Liver (tissue), 3 donors: ENCODE measurements around the gene CCDC116.

Experiments used
- ATF3 ChIP-seq: IDR thresholded peaks from 2 replicates; pipeline ENCODE4 v1.6.1; 2016; ENCODE audit warnings: antibody characterized with exemption
- CTCF ChIP-seq: fragments of 150-350 bp; IDR thresholded peaks from 2 replicates; pipeline ENCODE4 v1.5.1; 2017; ENCODE audit warnings: improper control_type of control experiment, low read depth, low read length; ENCODE audit not compliant: missing input control
- EGR1 ChIP-seq, 2 donors: IDR thresholded peaks; 2 replicates each; pipeline ENCODE4 v1.6.1; 2016 to 2018; ENCODE audit warnings: antibody characterized with exemption in 2 of 2, low read depth in 2 of 2
- JUND ChIP-seq, 2 donors: IDR thresholded peaks; 2 replicates each; pipeline ENCODE4 v1.6.1; 2016; ENCODE audit warnings: antibody characterized with exemption in 2 of 2
- RAD21 ChIP-seq, 2 donors: IDR thresholded peaks; 2 replicates each; pipeline ENCODE4 v1.6.1; 2016; ENCODE audit warnings: antibody characterized with exemption in 2 of 2, mild to moderate bottlenecking in 2 of 2
- REST ChIP-seq: IDR thresholded peaks from 2 replicates; pipeline ENCODE4 v1.6.1; 2016; ENCODE audit warnings: antibody characterized with exemption, mild to moderate bottlenecking
- TAF1 ChIP-seq: conservative IDR thresholded peaks from 2 replicates; pipeline ENCODE4 v1.6.1; 2016; ENCODE audit warnings: antibody characterized with exemption, mild to moderate bottlenecking
- YY1 ChIP-seq: IDR thresholded peaks from 2 replicates; pipeline ENCODE4 v1.6.1; 2016; ENCODE audit warnings: antibody characterized with exemption, mild to moderate bottlenecking
- TF ChIP-seq, protein P1 (sequence below): IDR thresholded peaks from 2 replicates; pipeline ENCODE4 v1.6.1; 2016; ENCODE audit warnings: antibody characterized with exemption
- TF ChIP-seq, protein P2 (sequence below): IDR thresholded peaks from 2 replicates; pipeline ENCODE4 v1.6.1; 2016; ENCODE audit warnings: antibody characterized with exemption
- donor health status: healthy.
- donor health status: healthy.

DNA sequence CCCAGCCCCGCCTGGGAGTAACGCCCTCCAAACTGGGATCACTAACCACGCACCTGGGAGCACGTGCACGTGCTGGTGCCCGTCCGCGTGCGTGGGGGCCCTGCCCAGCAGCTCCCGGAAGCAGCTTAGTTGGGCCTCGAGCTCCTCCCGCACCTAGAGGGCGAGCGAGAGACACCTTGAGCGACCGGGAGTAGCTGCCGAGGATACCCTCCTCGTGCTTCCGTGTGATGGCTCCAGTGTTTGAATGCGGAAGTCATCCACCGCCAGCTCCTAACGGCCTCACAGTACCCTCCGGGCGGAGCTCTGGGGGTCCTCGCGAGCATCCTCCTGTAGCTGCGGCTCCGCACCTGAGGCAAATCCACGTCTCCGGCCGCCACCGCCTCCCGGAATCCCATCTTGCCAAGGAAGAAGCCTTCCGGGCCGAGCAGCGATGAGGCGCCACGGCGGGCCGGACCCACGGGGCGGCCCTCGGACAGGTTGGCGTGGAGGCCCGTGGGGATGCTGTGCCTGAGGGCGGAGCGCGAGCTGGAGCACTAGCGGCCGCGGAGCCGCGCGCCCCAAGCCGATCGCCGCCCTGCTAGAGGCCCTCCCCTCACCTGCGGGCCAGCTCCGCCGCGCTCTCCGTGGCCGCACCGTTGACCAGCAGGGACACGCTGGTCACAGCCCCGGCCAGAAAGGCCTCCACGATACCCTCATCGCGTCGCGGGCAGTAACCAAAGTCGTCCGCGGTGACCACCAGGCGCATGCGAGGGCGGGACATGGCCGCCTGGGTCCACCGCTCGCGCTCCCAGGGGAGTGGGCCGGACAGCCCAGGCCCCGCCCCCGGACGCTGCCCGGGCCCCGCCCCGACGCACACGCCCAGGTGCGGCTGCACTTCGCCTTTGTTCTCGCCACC, 3.1 kb upstream of the CCDC116 start, which contains the start of gene YDJC:
- no peak for TF ChIP-seq JUND (IDR thresholded peaks at IDR 0.05)
- peak; percentile 38 for TF ChIP-seq CTCF
- TF ChIP-seq YY1 = peak; percentile 37
- TF ChIP-seq ATF3 = no peak
- TF ChIP-seq REST = no peak
- no peak for TF ChIP-seq TAF1
- TF ChIP-seq, protein P1, sequence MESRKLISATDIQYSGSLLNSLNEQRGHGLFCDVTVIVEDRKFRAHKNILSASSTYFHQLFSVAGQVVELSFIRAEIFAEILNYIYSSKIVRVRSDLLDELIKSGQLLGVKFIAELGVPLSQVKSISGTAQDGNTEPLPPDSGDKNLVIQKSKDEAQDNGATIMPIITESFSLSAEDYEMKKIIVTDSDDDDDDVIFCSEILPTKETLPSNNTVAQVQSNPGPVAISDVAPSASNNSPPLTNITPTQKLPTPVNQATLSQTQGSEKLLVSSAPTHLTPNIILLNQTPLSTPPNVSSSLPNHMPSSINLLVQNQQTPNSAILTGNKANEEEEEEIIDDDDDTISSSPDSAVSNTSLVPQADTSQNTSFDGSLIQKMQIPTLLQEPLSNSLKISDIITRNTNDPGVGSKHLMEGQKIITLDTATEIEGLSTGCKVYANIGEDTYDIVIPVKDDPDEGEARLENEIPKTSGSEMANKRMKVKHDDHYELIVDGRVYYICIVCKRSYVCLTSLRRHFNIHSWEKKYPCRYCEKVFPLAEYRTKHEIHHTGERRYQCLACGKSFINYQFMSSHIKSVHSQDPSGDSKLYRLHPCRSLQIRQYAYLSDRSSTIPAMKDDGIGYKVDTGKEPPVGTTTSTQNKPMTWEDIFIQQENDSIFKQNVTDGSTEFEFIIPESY = no peak
- TF ChIP-seq RAD21 (IDR thresholded peaks at IDR 0.05) = peak in 1 of 2 donors; percentile 9
- TF ChIP-seq, protein P2, sequence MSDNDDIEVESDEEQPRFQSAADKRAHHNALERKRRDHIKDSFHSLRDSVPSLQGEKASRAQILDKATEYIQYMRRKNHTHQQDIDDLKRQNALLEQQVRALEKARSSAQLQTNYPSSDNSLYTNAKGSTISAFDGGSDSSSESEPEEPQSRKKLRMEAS = no peak
- no peak for TF ChIP-seq EGR1 (IDR thresholded peaks at IDR 0.05; ENCODE audit: low read depth in 2 of 2)
